DND-41 (cell line): Measurements from ENCODE around the gene MYH14.

Experiments
- CTCF ChIP-seq: IDR thresholded peaks from 2 replicates; pipeline ENCODE4 v1.5.1; 2012; ENCODE audit warnings: borderline replicate concordance, low read length, moderate library complexity, mild to moderate bottlenecking; ENCODE audit not compliant: poor library complexity, severe bottlenecking; ENCODE audit errors: extremely low read depth
- EZH2 ChIP-seq: IDR thresholded peaks from 3 replicates; pipeline ENCODE4 v1.6.1; 2012; ENCODE audit warnings: borderline replicate concordance, low read depth, mild to moderate bottlenecking, moderate library complexity, low read length, inconsistent platforms; ENCODE audit not compliant: severe bottlenecking

DNA sequence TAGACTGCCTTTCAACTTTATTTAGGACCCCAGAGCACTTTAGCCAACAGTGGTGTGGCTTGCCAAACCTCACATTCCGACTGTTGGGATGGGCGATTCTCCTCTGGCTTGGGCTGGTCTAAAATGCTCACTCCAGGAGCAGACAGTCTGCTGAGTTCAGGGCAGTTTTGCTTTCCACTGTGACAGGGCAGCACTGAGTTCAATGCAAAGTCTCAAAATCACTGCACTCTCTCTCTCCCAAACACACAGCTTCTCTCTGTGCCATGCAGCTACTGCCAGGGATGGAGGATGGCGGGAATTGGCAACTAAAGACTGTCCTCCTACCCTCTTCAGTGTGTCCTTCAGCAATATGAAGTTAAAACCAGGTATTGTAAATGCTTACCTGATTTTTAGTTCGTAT lies 148.8 kb downstream of the MYH14 start:
- TF ChIP-seq CTCF (no peak), EZH2 (no peak)
